Heart left ventricle (tissue), 16 donors: ENCODE data around the gene AKR1D1. TPM values are rescaled to one million over a fixed set of nuclear protein-coding genes. Genes with fewer than 3 reads are reported as not detected.

Source experiments
- ATAC-seq, 4 donors: fragments of 200-7000 bp; cut with Tn5 transposase; one replicate each; pipeline ENCODE4 v1.9.1; 2020 to 2022; ENCODE audit warnings: moderate library complexity in 4 of 4, mild to moderate bottlenecking in 3 of 4, moderate number of reproducible peaks in 1 of 4
- DNase-seq, 5 donors: peaks; one replicate each; pipeline ENCODE4 v3.0.0-alpha.2; 2020
- H3K27ac ChIP-seq, 12 donors: fragments of 200-600 bp; sonication (generic) in 4 of 12; one replicate each; pipeline versions ENCODE4 v1.5.0 to v1.8.0; 2016 to 2022; ENCODE audit warnings: mild to moderate bottlenecking in 2 of 12
- H3K27me3 ChIP-seq, 9 donors: fragments of 200-600 bp; sonication (generic) in 2 of 9; one replicate each; pipeline versions ENCODE4 v1.5.1 to v1.8.0; 2016 to 2022; ENCODE audit warnings: mild to moderate bottlenecking in 3 of 9
- H3K36me3 ChIP-seq, 9 donors: fragments of 200-600 bp; sonication (generic) in 2 of 9; one replicate each; pipeline versions ENCODE4 v1.5.0 to v1.8.0; 2018 to 2022; ENCODE audit warnings: mild to moderate bottlenecking in 2 of 9
- H3K4me1 ChIP-seq, 12 donors: fragments of 200-600 bp; sonication (generic) in 4 of 12; one replicate each; pipeline versions ENCODE4 v1.5.0 to v1.8.0; 2016 to 2022; ENCODE audit warnings: mild to moderate bottlenecking in 3 of 12
- H3K4me3 ChIP-seq, 12 donors: fragments of 200-600 bp; sonication (generic) in 4 of 12; one replicate each; pipeline versions ENCODE4 v1.5.0 to v1.8.0; 2017 to 2022; ENCODE audit warnings: mild to moderate bottlenecking in 9 of 12, moderate library complexity in 4 of 12
- H3K9me3 ChIP-seq, 12 donors: fragments of 200-600 bp; sonication (generic) in 4 of 12; one replicate each; pipeline versions ENCODE4 v1.5.0 to v1.8.0; 2016 to 2022; ENCODE audit warnings: mild to moderate bottlenecking in 1 of 12
- CTCF ChIP-seq, 12 donors: fragments of 200-600 bp; sonication (generic) in 4 of 12; IDR thresholded peaks; one replicate each; pipeline versions ENCODE4 v1.5.0 to v1.8.0; 2018 to 2022; ENCODE audit warnings: antibody characterized with exemption in 12 of 12, mild to moderate bottlenecking in 5 of 12
- POLR2A ChIP-seq, 2 donors: fragments of 450-650 bp; IDR thresholded peaks; one replicate each; pipeline ENCODE4 v1.6.1; 2017; ENCODE audit warnings: antibody characterized with exemption in 2 of 2, mild to moderate bottlenecking in 2 of 2, moderate library complexity in 2 of 2
- WGBS, 4 donors: extraction: QIAGEN DNeasy Blood & Tissue Kit in 2 of 4; methylation state at CpG; one replicate each; pipeline versions ENCODE4 v1.1.5 to v1.1.7; 2013 to 2018; 5-methylcytosine and 5-hydroxymethylcytosine counted together
- intact Hi-C, 10 donors: fragments of 100-400 bp; cut with DNase I; formaldehyde crosslinking; loops; one replicate each; pipeline versions ENCODE4 v1.11.1 to v1.14.2; 2022
- polyA plus RNA-seq, 2 donors: library from polyadenylated mRNA; stranded (reverse); fragments of 200-250 nt; gene quantifications; one replicate each; pipeline ENCODE4 v1.2.3, GENCODE V29; 2013
- total RNA-seq, 9 donors: library from RNA; depleted of rRNA in 2 of 9; stranded (reverse); fragments of >200 nt in 2 of 9; fragmentation: NEBNext Ultra II Directional in 3 of 9; extraction: Animal tissue kit (Norgen Biotek cat#: 25700) in 3 of 9; gene quantifications; one replicate each; pipeline versions ENCODE4 v1.1.0 to v1.2.4, GENCODE V29; 2016 to 2023
- donor health status: ischemic (EF 13 %, LVEDD 7.1; RV severe dilation, severe dysfunction).
- donor health status: healthy with polysubstance abuse.
- donor health status: DM: no; HTN: yes; CAD: no.
- donor health status: DM: no; HTN: no; CAD: no.
- donor health status: ischemic (EF 25% LVEDD 6.9; RV normal size, moderate dysfunction).
- donor health status: ischemic (EF 25% LVEDD 5.7; RV mildly dilated, moderate dysfunction).
- donor health status: healthy.
- donor health status: DM: yes; HTN: yes; CAD: no.
- donor health status: ischemic (EF 35%, LVEDD 5.7; RV mildly dilated, moderate dysfunction).
- donor health status: nonischemic (EF 11% LVEDD 7.7; RV severe dilation, severe dysfunction).
- donor health status: DM: yes; HTN: yes; CAD: no.
- donor health status: PGD.
- donor health status: ischemic (EF 29% LVEDD 5.4; RV normal size, mild dysfunction).
- donor health status: nonischemic (EF 23%, LVEDD 6.1; RV moderate dilation, normal function).

AKR1D1 gene
- total and polyA plus RNA-seq, 11 donors, result not detected

DNA sequence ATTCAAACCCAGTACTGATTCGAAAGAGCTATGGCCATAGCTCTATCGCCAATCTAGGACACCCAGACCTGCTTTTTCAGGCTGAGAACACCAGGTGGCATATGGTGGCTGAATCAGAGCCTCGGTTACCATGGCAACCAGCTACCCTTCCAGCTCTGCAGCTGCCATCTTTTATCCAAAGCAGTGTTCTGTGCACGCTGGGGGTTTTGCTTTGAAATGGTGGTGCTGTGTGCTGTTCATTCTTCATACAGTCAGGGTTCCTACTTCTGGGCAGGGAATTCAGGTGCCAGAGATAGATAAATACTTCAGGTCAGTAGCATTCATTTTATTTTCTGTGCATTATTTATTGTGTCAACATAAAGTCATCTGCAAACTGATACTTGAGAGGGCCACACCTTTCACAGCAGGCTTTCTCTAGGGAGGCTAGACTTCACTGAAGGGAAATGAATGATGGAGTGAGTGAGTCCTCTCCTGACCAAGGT is 85.4 kb downstream of the AKR1D1 start:
- Histone ChIP-seq H3K27ac (no peak overlapping the region), H3K27me3 (no peaks in the 10 kb centered on the region), H3K36me3 (no peaks in the 10 kb centered on the region), H3K9me3 (peaks cover 0 to 24% (median 11%) of the 10 kb centered on the region in 12 donors), H3K4me3 (no peak overlapping the region), H3K4me1 (no peaks in the 10 kb centered on the region)
- no peak for TF ChIP-seq POLR2A (IDR thresholded peaks at IDR 0.05)
- peak; percentile 51 to 83 (median 68) for TF ChIP-seq CTCF (IDR thresholded peaks at IDR 0.05)
- DNase-seq, result peak in 4 of 5 donors; percentile 80 to 88 (median 83)
- WGBS, 4 donors, result 8 to 21% (median 17%) methylated on average over 4 of the region's 4 CpGs
- intact Hi-C loops, result loop anchor here in 9 of 10 donors (1.0 to 5.0 kb wide), 5 partner anchors 301 to 579 kb away; partner anchors contain the start of gene TRIM24 (in 1 of the 9)
- peak in 3 of 4 donors; percentile 79 to 93 (median 86) for ATAC-seq

DNA sequence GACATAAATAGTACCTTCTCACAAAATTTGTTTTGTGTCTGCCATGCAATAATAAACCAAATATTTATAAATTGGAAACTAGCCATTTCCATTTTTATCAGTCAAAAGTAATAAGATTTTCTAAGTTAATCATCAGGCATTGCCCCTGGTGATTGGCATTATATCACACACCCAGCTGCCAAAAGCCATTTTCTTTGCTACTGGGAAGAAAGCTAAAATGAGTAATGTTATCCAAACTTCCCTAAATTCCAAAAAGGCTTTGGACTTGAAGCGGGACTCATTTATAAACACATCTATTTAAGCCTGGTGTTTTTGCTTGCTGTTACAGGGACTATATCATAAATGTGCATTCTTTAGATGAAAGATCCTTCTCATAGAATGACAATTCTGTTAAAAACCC is 86.0 kb downstream of the AKR1D1 start:
- peaks cover 0 to 24% (median 11%) of the 10 kb centered on the region in 12 donors for H3K9me3 ChIP-seq
- no peak overlapping the region for H3K4me3 ChIP-seq
- WGBS, 4 donors, result 43 to 90% (median 80%) methylated on average over 1 of the region's 1 CpG
- no peak overlapping the region for H3K27ac ChIP-seq
- intact Hi-C loops, result loop anchor here in 2 of 10 donors (2.0 to 5.0 kb wide), 2 partner anchors 300 to 573 kb away; partner anchors contain the start of gene TRIM24 (in 1 of the 2)
- TF ChIP-seq CTCF (IDR thresholded peaks at IDR 0.05) (no peak), POLR2A (IDR thresholded peaks at IDR 0.05) (no peak)
- H3K36me3 ChIP-seq, result no peaks in the 10 kb centered on the region
- H3K27me3 ChIP-seq, result no peaks in the 10 kb centered on the region
- no peaks in the 10 kb centered on the region for H3K4me1 ChIP-seq
- ATAC-seq (no peak), DNase-seq (no peak)

GRCh38 chr7:138163800-138164199 is 87.5 kb downstream of the AKR1D1 start:
- no peak overlapping the region for H3K4me3 ChIP-seq
- H3K4me1 ChIP-seq, result no peaks in the 10 kb centered on the region
- ATAC-seq (no peak), DNase-seq (no peak)
- no peaks in the 10 kb centered on the region for H3K27me3 ChIP-seq
- H3K9me3 ChIP-seq, result peaks cover 0 to 24% (median 11%) of the 10 kb centered on the region in 12 donors
- no peaks in the 10 kb centered on the region for H3K36me3 ChIP-seq
- WGBS, 4 donors, result 91 to 100% (median 99%) methylated on average over 1 of the region's 1 CpG
- H3K27ac ChIP-seq, result no peak overlapping the region
- intact Hi-C loops, result loop anchor here in 2 of 10 donors (2.0 to 5.0 kb wide), 2 partner anchors 299 to 571 kb away; partner anchors contain the start of gene TRIM24 (in 1 of the 2)
- TF ChIP-seq POLR2A (IDR thresholded peaks at IDR 0.05) (no peak), CTCF (IDR thresholded peaks at IDR 0.05) (no peak)

GRCh38 chr7:138164804-138165203 is 88.5 kb downstream of the AKR1D1 start:
- Histone ChIP-seq H3K4me3 (no peak overlapping the region), H3K27ac (no peak overlapping the region), H3K9me3 (peaks cover 0 to 24% (median 11%) of the 10 kb centered on the region in 12 donors), H3K4me1 (no peaks in the 10 kb centered on the region), H3K27me3 (no peaks in the 10 kb centered on the region), H3K36me3 (no peaks in the 10 kb centered on the region)
- no peak for ATAC-seq
- no peak for DNase-seq
- intact Hi-C loops, result loop anchor here in 1 of 10 donors (5.0 kb wide), 1 partner anchor 297 kb away; the partner anchor contains the start of gene TRIM24
- 81 to 93% (median 91%) methylated on average over 3 of the region's 3 CpGs for WGBS, 4 donors
- TF ChIP-seq POLR2A (IDR thresholded peaks at IDR 0.05) (no peak), CTCF (IDR thresholded peaks at IDR 0.05) (no peak)
